GM21717 (cell line): Measurements from ENCODE around the gene C16orf54.
A peak's percentile ranks its signal among the peaks of the same experiment; 100 is the strongest.
"Not testable (repeated sequence)": the region's sequence is repeated elsewhere in the genome, so short reads cannot be mapped to it uniquely, and the experiment has no call there.

Experiments used
- ATAC-seq: cut with Tn5 transposase; IDR thresholded peaks from one replicate; pipeline ENCODE4 v1.9.1; 2021; ENCODE audit warnings: mild to moderate bottlenecking, moderate library complexity; ENCODE audit not compliant: unreplicated experiment

Gene C16orf54

DNA sequence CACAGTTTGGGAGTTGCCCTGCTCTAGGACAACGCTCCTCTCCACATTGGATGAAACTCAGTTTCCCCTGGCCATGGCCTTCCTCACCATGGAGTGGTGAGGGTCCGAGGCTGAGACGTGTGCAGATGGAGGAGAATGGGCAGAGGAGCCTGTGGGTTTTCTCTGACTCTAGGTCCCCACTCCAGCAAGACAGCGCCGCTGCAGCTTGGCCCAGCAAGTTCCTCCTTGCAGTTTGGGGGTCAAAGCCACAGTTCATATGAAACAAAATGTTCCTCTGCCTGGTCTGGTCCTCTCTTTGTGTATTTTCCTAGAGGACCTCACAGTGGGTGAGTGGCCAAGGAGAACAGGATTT is 2.3 kb downstream of the C16orf54 start:
- no peak for ATAC-seq

DNA sequence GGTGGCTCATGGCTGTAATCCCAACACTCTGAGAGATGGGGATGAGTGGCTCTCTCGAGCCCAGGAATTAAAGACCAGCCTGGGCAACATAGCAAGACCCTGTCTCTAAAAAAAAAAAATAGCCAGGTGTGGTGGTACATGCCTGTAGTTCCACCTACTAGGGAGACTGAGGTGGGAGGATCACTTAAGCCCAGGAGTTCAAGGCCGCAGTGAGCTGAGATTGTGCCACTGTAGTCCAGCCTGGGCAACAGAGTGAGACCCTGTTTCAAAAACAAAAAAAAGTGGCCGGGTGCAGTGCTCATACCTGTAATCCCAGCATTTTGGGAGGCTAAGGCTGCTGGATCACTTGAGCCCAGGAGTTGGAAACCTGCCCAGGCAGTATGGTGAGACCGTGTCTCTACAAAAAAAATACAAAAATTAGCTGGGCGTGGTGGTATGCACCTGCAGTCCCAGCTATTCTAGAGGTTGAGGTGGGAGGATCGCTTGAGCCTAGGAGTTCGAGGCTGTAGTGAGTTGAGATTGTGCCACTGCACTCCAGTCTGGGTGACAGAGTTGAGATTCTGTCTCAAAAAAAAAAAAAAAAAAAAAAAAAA is 3.0 kb downstream of the C16orf54 start:
- no peak for ATAC-seq

DNA sequence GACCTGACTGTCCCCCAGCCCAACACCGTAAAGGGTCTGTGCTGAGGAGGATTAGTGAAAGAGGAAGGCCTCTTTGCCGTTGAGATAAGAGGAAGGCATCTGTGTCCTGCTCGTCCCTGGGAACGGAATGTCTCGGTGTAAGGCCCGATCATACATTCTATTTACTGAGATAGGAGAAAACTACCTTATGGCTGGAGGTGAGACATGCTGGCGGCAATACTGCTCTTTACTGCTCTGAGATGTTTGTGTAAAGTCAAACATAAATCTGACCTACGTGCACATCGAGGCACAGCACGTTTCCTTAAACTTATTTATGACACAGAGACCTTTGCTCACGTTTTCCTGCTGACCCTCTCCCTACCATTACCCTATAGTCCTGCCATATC is 5.2 kb downstream of the C16orf54 start:
- not testable (repeated sequence) for ATAC-seq

DNA sequence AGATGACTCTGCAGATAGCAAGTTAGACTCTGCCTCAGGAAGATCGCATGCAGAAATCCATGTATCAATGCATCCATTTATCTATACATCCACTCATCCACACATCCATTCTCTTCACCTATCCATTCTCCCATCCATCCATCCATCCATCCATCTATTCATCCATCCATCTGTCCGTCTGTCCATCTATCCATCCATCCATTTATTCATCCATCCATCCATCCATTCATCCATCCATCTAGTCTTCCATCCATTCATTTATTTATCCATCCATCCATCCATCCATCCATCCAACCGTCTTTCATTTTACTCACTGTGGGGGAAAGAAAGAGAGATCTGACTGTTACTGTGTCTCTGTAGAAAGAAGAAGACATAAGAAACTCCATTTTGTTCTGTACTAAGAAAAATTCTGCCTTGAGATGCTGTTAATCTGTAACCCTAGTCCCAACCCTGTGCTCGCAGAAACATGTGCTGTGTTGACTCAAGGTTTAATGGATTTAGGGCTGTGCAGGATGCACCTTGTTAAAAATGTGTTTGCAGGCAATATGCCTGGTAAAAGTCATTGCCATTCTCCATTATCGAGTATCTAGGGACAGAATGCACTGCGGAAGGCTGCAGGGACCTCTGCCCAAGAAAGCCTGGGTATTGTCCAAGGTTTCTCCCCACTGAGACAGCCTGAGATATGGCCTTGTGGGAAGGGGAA is 5.7 kb downstream of the C16orf54 start:
- ATAC-seq, result not testable (repeated sequence)

DNA sequence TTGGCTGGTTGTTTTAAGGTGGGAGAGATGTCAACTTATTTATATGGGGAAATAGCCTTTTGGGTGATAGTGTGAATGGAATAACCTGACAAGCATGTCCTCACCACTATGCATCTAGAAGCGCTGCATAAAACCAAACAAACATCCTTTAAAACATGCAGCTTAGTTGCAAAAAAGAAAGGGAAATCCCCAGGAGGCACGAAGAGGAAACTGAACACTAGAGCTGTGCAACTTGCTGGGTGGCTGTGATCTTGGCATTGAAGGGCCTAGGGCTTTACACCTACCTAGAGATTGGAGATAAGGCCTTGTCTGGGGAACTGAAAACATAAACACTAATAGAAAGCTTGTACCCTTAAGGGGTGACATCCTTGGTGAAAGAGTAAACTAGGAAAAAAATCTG is 7.3 kb downstream of the C16orf54 start:
- no peak for ATAC-seq

DNA sequence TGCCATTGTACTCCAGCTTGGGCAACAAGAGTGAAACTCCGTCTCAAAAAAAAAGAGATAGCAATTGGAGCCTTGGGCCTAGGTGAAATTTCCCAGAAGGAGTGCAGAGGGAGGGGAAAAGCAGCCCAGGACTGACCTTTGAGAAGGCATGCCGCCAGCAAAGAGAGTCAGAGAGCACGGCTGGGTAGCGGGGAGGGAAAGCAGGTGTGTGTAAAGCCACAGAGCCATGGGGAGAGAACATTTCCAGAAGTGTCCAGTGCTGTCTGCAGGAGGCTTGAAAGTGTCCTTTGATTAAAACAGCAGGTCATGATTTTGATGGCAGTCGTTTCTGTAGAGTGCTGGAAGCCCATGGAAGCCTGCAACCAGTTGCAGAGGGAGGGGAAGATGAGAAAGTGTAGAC is 8.1 kb downstream of the C16orf54 start:
- ATAC-seq, result no peak

DNA sequence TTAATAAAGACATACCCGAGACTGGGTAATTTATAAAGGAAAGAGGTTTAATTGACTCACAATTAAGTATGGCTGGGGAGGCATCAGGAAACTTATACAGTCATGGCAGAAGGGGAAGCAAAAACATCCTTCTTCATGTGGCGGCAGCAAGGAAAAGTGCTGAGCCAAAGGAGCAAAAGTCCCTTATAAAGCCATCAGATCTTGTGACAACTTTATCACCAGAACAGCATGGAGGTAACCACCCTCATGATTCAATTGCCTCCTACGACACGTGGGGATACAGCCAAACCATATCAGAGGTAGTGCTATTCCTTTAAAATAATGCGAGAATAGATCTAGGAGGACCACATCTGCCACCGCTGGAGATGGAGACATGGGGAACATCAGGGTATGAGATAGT is 9.0 kb downstream of the C16orf54 start:
- ATAC-seq, result no peak

DNA sequence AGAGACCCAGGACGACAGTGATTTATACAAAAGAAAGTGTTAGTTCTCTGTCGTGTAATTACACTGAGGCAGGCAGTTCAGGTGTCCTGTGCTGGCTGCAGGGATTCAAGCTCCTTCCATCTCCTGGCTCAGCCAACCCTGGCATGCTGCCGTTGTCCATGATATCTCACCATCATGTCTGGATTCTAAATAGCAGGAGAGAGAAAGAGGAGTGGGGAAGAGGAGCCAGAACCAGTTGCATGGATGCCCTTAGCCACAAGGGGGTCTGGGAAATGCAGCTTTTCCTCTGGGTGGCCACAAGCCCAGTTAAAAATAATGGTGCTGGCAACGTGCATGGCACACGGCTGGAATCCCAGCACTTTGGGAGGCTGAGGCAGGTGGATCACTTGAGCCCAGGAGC is 9.7 kb downstream of the C16orf54 start:
- ATAC-seq, result no peak

DNA sequence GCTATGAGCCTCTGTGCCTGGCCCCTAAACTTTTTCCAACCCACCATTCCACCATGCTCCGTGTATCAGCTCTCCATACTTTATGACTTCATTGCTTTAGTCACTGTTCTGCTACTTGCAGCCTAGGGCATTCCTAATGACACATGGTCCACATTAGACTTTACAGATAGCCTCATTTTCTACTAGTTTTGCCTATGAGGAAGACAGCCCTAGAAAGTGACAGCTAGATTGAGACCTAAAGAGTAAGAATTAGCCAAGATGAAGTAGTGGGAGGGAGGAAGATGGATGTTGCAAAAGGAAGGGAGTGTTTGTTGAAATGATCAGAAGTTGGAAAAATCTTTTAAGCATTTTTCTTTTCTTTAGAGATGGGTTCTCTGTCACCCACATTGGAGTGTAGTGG is 11.0 kb downstream of the C16orf54 start:
- ATAC-seq, result no peak

DNA sequence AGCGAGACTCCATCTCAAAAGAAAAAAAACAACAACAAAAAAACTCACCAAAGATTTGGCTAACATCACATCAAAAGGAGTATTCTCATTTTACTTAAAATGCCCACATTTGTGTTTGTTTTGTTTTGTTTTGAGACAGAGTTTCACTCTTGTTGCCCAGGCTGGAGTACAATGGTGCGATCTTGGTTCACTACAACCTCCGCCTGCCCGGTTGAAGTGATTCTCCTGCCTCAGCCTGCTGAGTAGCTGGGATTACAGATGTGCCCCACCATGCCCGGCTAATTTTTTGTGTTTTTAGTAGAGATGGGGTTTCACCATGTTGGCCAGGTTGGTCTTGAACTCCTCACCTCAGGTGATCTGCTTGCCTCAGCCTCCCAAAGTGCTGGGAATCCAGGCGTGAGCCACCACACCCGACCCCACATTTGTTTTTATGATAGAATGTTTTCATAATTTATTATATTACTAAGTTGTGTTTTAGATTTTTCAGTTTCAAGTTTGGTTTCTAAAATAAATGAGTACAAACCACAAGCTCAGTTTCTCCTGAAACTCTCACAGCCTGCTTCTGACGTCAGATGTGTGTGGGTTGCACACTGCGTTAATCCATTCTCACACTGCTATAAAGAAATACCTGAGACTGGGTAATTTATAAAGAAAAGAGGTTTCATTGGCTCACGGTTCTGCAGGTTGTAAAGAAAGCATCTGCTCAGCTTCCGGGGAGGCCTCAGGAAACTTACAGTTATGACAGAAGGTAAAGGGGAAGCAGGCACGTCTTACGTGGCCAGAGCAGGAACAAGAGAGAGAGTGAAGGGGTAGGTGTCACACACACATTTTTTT is 13.8 kb downstream of the C16orf54 start:
- peak; percentile 59 for ATAC-seq

DNA sequence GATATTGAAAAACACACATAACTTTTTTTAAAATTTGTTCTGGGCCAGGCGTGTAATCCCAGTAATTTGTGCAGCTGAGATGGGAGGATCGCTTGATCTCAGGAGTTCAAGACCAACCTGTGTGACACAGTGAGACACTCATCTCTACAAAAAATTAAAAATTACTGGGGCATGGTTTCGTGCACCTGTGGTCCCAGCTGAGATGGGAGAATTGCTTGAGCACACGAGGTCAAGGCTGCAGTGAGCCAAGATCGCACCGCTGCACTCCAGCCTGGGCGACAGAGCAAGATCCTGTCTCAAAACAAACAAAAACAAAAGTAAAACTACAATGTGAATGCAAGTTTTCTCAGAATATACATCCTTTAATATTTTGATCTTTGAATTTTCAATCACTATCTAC is 15.1 kb downstream of the C16orf54 start:
- no peak for ATAC-seq

DNA sequence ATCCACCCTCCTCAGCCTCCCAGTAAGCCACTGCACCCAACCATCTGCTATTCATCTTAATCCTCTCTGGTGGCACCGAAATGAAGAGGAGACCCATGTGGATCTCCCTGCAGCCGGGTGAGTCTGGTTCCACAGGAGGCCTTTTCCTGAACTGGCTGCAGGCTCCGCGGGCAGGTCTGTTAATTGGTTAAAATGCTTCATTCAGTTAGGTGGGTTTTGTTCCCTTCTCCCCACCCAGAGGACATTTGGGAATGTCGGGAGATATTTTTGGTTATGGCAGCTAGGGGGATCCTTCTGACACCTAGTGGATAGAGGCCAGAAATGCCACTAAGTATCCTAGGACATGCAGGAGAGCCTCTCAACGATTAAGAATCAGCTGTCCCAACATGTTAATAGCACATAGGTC is 16.7 kb downstream of the C16orf54 start:
- ATAC-seq, result no peak

DNA sequence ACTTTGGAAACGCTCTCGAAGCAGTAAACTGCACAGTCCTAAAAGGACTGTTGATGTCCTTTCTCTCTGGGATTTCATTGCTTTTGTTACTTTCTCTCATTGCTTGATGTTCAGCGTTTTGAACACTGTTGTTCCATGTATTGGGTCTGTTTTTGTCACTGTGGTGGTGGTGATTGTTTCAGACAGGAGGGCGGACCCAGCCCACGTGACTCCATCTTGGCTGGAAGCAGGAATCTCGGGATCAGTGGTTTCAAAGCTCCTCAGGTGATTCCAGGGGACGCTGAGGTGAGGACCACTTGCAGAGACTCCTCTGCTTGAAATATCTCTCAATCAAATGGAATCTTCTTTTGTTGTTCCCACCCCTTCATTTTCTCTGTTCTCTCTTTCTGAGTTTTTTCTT is 18.3 kb downstream of the C16orf54 start:
- ATAC-seq, result no peak

DNA sequence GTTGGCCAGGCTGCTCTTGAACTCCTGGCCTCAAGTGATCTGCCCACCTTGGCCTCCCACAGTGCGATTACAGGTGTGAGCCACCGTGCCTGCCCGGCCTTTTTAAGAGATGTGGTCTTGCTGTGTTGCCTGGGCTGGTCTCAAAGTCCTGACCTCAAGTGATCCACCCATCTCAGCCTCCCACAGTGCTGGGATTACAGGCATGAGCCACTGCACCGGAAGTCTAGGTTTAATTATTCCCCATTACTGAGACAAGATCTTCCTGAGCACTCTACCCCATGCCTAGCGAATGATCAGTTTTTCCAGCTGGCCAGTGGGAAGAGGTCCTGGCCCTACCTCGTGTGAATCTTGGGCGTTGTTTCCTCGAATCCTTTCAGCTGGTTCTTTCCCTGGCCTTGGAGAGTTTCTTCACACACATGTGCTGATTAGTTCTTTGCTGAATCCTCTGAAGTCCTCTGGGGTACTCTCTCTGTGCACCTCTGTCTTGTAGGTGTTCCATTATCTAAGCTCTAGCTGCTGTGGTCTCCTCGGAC is 18.9 kb downstream of the C16orf54 start:
- no peak for ATAC-seq

DNA sequence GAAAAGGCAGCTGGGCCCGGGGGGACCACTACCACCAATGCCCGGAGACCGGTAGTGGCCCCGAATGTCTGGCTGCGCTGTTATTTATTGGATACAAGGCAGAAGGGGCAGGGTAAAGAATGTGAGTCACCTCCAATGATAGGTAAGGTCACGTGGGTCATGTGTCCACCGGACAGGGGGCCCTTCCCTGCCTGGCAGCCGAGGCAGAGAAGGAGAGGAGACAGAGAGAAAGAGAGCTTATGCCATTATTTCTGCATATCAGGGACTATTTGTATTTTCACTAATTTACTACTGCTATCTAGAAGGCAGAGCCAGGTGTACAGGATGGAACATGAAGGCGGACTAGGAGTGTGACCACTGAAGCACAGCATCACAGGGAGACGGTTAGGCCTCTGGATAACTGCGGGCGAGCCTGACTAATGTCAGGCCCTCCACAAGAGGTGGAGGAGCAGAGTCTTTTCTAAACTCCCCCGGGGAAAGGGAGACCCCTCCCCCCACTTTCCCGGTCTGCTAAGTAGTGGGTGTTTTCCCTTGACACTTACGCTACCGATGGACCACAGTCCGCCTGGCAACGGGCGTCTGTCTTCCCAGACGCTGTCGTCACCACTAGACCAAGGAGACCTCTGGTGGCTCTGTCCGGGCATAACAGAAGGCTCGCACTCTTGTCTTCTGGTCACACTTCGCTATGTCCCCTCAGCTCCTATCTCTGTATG is 24.5 kb downstream of the C16orf54 start:
- ATAC-seq, result not testable (repeated sequence)

DNA sequence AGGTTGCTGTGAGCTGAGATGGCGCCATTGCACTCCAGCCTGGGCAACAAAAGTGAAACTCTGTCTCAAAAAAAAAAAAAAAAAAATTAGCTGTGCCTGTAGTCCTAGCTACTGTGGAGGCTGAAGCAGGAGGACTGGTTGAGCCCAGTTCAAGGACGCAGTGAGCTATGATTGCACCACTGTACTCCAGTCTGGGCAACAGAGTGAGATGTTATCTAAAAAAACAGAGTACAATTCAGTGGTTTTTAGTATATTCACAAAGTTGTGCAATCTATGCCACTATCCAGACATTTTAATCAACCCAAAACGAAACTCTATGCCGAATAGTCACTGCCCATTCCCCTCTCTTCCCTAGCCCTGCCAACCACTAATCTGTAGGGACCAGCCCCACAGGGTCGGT is 25.1 kb downstream of the C16orf54 start:
- ATAC-seq, result no peak

DNA sequence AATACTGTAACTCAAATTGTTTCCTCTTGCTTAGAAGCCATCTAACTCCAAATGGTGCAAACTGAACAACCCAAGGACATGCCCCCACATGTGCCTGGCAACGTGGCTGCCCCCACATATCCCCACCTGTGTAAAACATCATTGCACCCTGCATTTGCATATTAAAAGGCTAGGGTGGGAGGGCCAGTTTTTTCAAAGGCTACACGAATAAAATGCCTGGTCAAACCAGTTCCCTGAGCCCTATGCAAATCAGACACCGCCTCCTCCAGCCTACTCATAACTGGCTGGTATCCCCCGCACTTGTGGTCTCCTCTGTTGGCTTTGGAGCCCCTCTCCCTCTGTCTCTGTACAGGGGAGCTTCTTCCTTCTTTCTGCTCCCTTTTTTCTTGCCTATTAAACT is 26.7 kb downstream of the C16orf54 start:
- ATAC-seq, result no peak

DNA sequence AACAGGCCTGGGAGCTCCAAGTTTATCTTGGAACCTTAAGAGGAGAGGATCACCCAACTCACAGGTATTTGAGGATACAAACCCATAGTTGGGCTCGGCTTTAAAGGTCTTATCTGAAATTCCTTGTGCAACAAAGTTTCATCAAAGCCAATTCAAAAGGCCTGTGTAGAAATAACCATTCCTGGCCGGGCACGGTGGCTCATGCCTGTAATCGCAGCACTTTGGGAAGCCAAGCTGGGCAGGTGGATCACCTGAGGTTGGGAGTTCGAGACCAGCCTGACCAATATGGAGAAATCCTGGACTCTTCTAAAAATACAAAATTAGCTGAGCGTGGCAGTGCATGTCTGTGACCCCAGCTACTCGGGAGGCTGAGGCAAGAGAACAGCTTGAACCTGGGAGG is 28.7 kb downstream of the C16orf54 start:
- no peak for ATAC-seq

DNA sequence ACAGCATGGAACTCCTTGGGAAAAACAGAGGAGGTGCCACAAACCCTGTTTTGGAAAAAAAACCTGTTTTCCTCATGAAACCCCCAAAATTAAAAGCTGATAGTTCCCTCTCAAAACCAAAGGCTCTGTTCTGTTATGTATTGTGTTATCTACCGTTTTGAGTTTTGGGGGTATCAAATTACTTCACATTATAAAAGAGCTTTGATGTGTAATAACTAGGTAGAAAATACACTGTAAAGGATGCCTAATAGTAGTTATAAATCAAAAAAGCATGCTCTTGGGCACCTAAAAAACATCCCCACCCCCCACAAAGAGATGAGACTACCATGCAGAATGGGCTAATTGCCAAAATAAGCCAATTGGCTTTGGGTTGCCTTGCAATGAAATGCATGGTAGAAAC is 30.8 kb downstream of the C16orf54 start:
- ATAC-seq, result no peak

DNA sequence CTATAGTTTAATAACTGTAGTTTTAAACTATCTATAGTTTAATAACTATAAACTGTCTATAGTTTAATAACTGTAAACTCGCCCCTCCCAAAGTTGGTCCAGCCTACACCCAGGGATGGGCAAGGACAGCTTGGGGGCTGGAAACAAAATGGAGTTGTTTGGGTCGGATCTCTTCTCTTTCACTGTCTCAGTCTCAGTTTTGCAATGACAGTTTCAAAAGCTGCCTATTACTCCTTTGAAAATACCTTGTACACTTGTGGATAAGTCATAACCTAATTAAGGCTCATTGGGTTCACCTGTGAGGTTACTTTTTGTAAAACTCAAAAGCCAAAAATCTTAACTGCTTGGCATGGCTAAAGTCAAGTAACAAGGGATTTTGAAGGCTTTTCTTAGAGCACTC is 31.4 kb downstream of the C16orf54 start:
- no peak for ATAC-seq

DNA sequence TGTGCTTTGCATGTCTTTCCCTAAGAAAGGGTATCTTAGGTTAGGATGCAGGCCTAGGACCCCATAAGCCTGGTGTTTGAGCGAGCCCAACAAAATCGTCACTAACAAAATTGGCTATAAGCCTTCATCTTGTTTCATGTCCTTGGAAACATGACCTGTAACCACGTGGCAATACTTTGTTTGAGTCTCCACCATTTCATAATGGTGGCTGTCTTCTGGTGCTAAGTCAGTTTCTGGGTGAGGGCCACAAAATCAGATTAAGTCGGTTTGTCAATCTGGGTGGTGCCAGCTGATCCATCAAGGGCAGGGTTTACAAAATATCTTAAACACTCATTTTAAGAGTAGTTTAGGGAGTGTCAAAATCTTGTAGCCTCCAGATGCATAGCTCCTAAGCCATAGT is 33.0 kb downstream of the C16orf54 start:
- no peak for ATAC-seq
